A549 (cell line): ENCODE results near the gene RIMS3. TPM values are rescaled to one million over a fixed set of nuclear protein-coding genes. Genes with fewer than 3 reads are reported as not detected.
A peak's percentile ranks its signal among the peaks of the same experiment; 100 is the strongest.

Source experiments
- ATAC-seq, 2 experiments: fragments of 200-7000 bp in 1 of 2; fragments of >200 bp in 1 of 2; cut with Nextera tagmentation in 1 of 2; cut with Tn5 transposase in 1 of 2; 3 replicates each; pipeline versions ENCODE4 v1.8.0 to v1.9.1; 2018 to 2020; ENCODE audit warnings: mild to moderate bottlenecking in 1 of 2, moderate library complexity in 1 of 2
- CTCF ChIA-PET: fragments of 300-600 bp; sonication (Branson Sonifier 250); formaldehyde crosslinking; extraction: SDS; loops from one replicate; lab custom pipeline; 2021; ENCODE audit warnings: antibody characterized with exemption, inconsistent platforms; lab: Yijun Ruan, JAX
- POLR2A ChIA-PET: fragments of 350-600 bp; formaldehyde crosslinking; extraction: SDS; loops from one replicate; lab custom pipeline; 2021; ENCODE audit warnings: antibody characterized with exemption, inconsistent platforms; lab: Yijun Ruan, JAX
- DNase-seq, 2 experiments: peaks; one replicate each; pipeline versions ENCODE4 v3.0.0 to v3.0.0-alpha.2; 2011 to 2016; ENCODE audit warnings: low read depth in 1 of 2, low spot score in 1 of 2
- FAIRE-seq: peaks from 2 replicates; lab custom pipeline; 2011; peaks lifted over from hg19 to GRCh38; lab: Jason Lieb, UNC
- H3K27ac ChIP-seq, 2 experiments: fragments of >200 bp; sonication (Bioruptor Twin); formaldehyde crosslinking; 3 replicates each; pipeline ENCODE4 v1.5.1; 2016 to 2017
- H3K4me1 ChIP-seq: fragments of >200 bp; sonication (Bioruptor Twin); formaldehyde crosslinking; 3 replicates; pipeline ENCODE4 v1.6.1; 2016
- H3K4me2 ChIP-seq: fragments of >200 bp; sonication (Bioruptor Twin); formaldehyde crosslinking; 3 replicates; pipeline ENCODE4 v1.6.1; 2016
- H3K4me3 ChIP-seq: fragments of >200 bp; sonication (Bioruptor Twin); formaldehyde crosslinking; 3 replicates; pipeline ENCODE4 v1.5.1; 2016
- H3K9me3 ChIP-seq: fragments of >200 bp; sonication (Bioruptor Twin); formaldehyde crosslinking; 3 replicates; pipeline ENCODE4 v1.6.1; 2016
- ATOH8 ChIP-seq: fragments of 250-450 bp; sonication (Bioruptor Pico); IDR thresholded peaks from 2 replicates; pipeline ENCODE4 v1.5.0; 2020; ENCODE audit warnings: low read depth, mild to moderate bottlenecking, moderate library complexity
- CHD2 ChIP-seq: fragments of 150-350 bp; IDR thresholded peaks from 2 replicates; pipeline ENCODE4 v1.6.1; 2014; ENCODE audit warnings: low read length; ENCODE audit not compliant: partially characterized antibody
- EHF ChIP-seq: fragments of 250-450 bp; sonication (Bioruptor Pico); IDR thresholded peaks from 2 replicates; pipeline ENCODE4 v1.5.0; 2020; ENCODE audit warnings: mild to moderate bottlenecking
- EP300 ChIP-seq, 2 experiments: fragments of >200 bp; sonication (Bioruptor Twin); formaldehyde crosslinking; IDR thresholded peaks; 2 replicates in 1 of 2; 3 replicates in 1 of 2; pipeline ENCODE4 v1.6.1; 2016 to 2017
- ESRRA ChIP-seq: fragments of 150-350 bp; IDR thresholded peaks from 2 replicates; pipeline ENCODE4 v1.6.1; 2014; ENCODE audit warnings: mild to moderate bottlenecking, low read length, borderline replicate concordance
- FOSB ChIP-seq: fragments of 250-450 bp; sonication (Bioruptor Pico); IDR thresholded peaks from 2 replicates; pipeline ENCODE4 v1.5.0; 2020; ENCODE audit warnings: mild to moderate bottlenecking, moderate library complexity
- FOSL2 ChIP-seq, 2 experiments: fragments of 450-650 bp in 1 of 2; fragments of >200 bp in 1 of 2; sonication (Bioruptor Twin) in 1 of 2; formaldehyde crosslinking; IDR thresholded peaks; 2 replicates each; pipeline versions ENCODE4 v1.5.0 to v1.6.1; 2016 to 2020; ENCODE audit warnings: mild to moderate bottlenecking in 1 of 2, moderate library complexity in 1 of 2
- FOXS1 ChIP-seq: fragments of 250-450 bp; sonication (Bioruptor Pico); IDR thresholded peaks from 2 replicates; pipeline ENCODE4 v1.5.0; 2020; ENCODE audit warnings: mild to moderate bottlenecking, moderate library complexity
- HDAC2 ChIP-seq: fragments of 200-600 bp; sonication (generic); IDR thresholded peaks from 2 replicates; pipeline ENCODE4 v1.6.1; 2016
- HEYL ChIP-seq: fragments of 250-450 bp; sonication (Bioruptor Pico); IDR thresholded peaks from 2 replicates; pipeline ENCODE4 v1.8.0; 2021; ENCODE audit warnings: mild to moderate bottlenecking, moderate library complexity
- HOXB13 ChIP-seq: fragments of 250-450 bp; sonication (Bioruptor Pico); IDR thresholded peaks from 2 replicates; pipeline ENCODE4 v1.5.0; 2020; ENCODE audit warnings: low read depth, mild to moderate bottlenecking, moderate library complexity
- KDM1A ChIP-seq: fragments of 200-600 bp; sonication (generic); IDR thresholded peaks from 2 replicates; pipeline ENCODE4 v1.6.1; 2016; ENCODE audit warnings: low read depth, mild to moderate bottlenecking
- KDM5A ChIP-seq: fragments of 200-600 bp; sonication (generic); IDR thresholded peaks from 2 replicates; pipeline ENCODE4 v1.6.1; 2016; ENCODE audit warnings: antibody characterized with exemption, mild to moderate bottlenecking
- MAFK ChIP-seq: fragments of 450-650 bp; IDR thresholded peaks from 2 replicates; pipeline ENCODE4 v1.6.1; 2014; ENCODE audit not compliant: partially characterized antibody
- MYC ChIP-seq: IDR thresholded peaks from 2 replicates; pipeline ENCODE4 v1.6.1; 2012; ENCODE audit warnings: mild to moderate bottlenecking, inconsistent platforms, low read length, improper control_type of control experiment, borderline replicate concordance
- PHF8 ChIP-seq: fragments of 200-600 bp; sonication (generic); IDR thresholded peaks from 2 replicates; pipeline ENCODE4 v1.6.1; 2016; ENCODE audit warnings: low read depth, mild to moderate bottlenecking, antibody characterized with exemption, moderate library complexity, borderline replicate concordance
- POLR2AphosphoS2 ChIP-seq: conservative IDR thresholded peaks from 2 replicates; pipeline ENCODE4 v1.6.1; 2012; ENCODE audit warnings: low read length, improper control_type of control experiment, inconsistent platforms
- RAD21 ChIP-seq, 2 experiments: fragments of >200 bp in 1 of 2; sonication (Bioruptor Twin) in 1 of 2; formaldehyde crosslinking in 1 of 2; IDR thresholded peaks in 1 of 2; conservative IDR thresholded peaks in 1 of 2; 2 replicates in 1 of 2; 3 replicates in 1 of 2; pipeline ENCODE4 v1.6.1; 2012 to 2018; ENCODE audit warnings: inconsistent platforms in 1 of 2
- RCOR1 ChIP-seq: fragments of 150-350 bp; IDR thresholded peaks from 2 replicates; pipeline ENCODE4 v1.6.1; 2014; ENCODE audit warnings: antibody characterized with exemption, low read length, low read depth
- REST ChIP-seq: fragments of 200-600 bp; sonication (generic); IDR thresholded peaks from 2 replicates; pipeline ENCODE4 v1.6.1; 2016; ENCODE audit warnings: antibody characterized with exemption, mild to moderate bottlenecking, moderate library complexity
- RFX5 ChIP-seq: fragments of 450-650 bp; IDR thresholded peaks from 2 replicates; pipeline ENCODE4 v1.7.1; 2014; ENCODE audit warnings: antibody characterized with exemption, mild to moderate bottlenecking, moderate library complexity
- SMC3 ChIP-seq: fragments of >200 bp; sonication (Bioruptor Twin); formaldehyde crosslinking; IDR thresholded peaks from 3 replicates; pipeline ENCODE4 v1.6.1; 2018; ENCODE audit warnings: inconsistent platforms
- SREBF2 ChIP-seq: fragments of 450-650 bp; IDR thresholded peaks from 2 replicates; pipeline ENCODE4 v1.6.1; 2014; ENCODE audit warnings: mild to moderate bottlenecking, moderate library complexity
- ZFP36 ChIP-seq: fragments of 450-650 bp; IDR thresholded peaks from 2 replicates; pipeline ENCODE4 v1.6.1; 2014; ENCODE audit warnings: borderline replicate concordance; ENCODE audit not compliant: partially characterized antibody
- ZSCAN20 ChIP-seq: fragments of 250-450 bp; sonication (Bioruptor Pico); IDR thresholded peaks from 2 replicates; pipeline ENCODE4 v1.8.0; 2022; ENCODE audit warnings: mild to moderate bottlenecking, moderate library complexity
- WGBS: methylation state at CpG from one replicate; pipeline ENCODE4 v1.1.6; 2017; ENCODE audit errors: missing lambda C conversion rate; 5-methylcytosine and 5-hydroxymethylcytosine counted together
- polyA plus RNA-seq, 4 experiments: library from polyadenylated mRNA; depleted of rRNA in 3 of 4; stranded (reverse); fragments of >200 nt; fragmentation: RNase III in 1 of 4; extraction: RNeasy Plus Mini Kit Qiagen cat#74134 plus additional on column Dnase treatment in 1 of 4; gene quantifications; 2 replicates in 3 of 4; 3 replicates in 1 of 4; pipeline ENCODE4 v1.2.3, GENCODE V29; 2011 to 2017
- TF ChIP-seq, protein P1 (sequence below): IDR thresholded peaks from 2 replicates; pipeline ENCODE4 v1.6.1; 2012; ENCODE audit warnings: low read depth, borderline replicate concordance

Gene RIMS3
- polyA plus RNA-seq, 2 of the 4 experiments (the other 2 are of a cell fraction) = 1.5 to 1.9 TPM

- H3K9me3 ChIP-seq = no peaks in the 10 kb centered on the region
- 76% methylated on average over 5 of the region's 5 CpGs for WGBS
- FAIRE-seq (no peak), ATAC-seq (no peak), DNase-seq (no peak)
- H3K27ac ChIP-seq = no peak overlapping the region
- POLR2A ChIA-PET = no interaction called here
- no peak overlapping the region for H3K4me3 ChIP-seq
- peak overlapping the region; percentile 78; the same call in 1 of the 3 replicates for H3K4me2 ChIP-seq
- peaks cover 55% of the 10 kb centered on the region for H3K4me1 ChIP-seq
- CTCF ChIA-PET = no interaction called here
- TF ChIP-seq RAD21 (conservative IDR thresholded peaks at IDR 0.05 in 1 of 2, IDR thresholded peaks at IDR 0.05 in 1 of 2) (no peak), RCOR1 (no peak), MYC (no peak), HOXB13 (CRISPR knock-in tag) (no peak), ATOH8 (CRISPR knock-in tag) (no peak), HDAC2 (no peak), PHF8 (no peak), ZSCAN20 (CRISPR knock-in tag) (no peak), HEYL (CRISPR knock-in tag) (no peak), RFX5 (no peak), SMC3 (no peak), EP300 (IDR thresholded peaks at IDR 0.05) (no peak), FOXS1 (CRISPR knock-in tag) (no peak)
Observed at GRCh38 chr1:40712405-40712944, 47.0 kb upstream of the RIMS3 start.

- ChIA-PET CTCF (interaction anchor here (0.6 kb wide), 1 partner anchor 30 kb away, joined by 3 read pairs; no protein-coding TSS in a partner anchor), POLR2A (no interaction called here)
- TF ChIP-seq MAFK = peak; percentile 68
- TF ChIP-seq ZFP36 = no peak
- ATAC-seq (no peak), DNase-seq (peak in 1 of 2 experiments; percentile 13), FAIRE-seq (no peak)
- Histone ChIP-seq H3K4me1 (peaks cover 55% of the 10 kb centered on the region), H3K27ac (peak overlapping the region; percentile 53 to 83), H3K9me3 (no peaks in the 10 kb centered on the region), H3K4me3 (no peak overlapping the region), H3K4me2 (peak overlapping the region; percentile 78)
- WGBS = 16% methylated on average over 3 of the region's 3 CpGs
Observed at GRCh38 chr1:40711465-40712404, 46.3 kb upstream of the RIMS3 start.

DNA sequence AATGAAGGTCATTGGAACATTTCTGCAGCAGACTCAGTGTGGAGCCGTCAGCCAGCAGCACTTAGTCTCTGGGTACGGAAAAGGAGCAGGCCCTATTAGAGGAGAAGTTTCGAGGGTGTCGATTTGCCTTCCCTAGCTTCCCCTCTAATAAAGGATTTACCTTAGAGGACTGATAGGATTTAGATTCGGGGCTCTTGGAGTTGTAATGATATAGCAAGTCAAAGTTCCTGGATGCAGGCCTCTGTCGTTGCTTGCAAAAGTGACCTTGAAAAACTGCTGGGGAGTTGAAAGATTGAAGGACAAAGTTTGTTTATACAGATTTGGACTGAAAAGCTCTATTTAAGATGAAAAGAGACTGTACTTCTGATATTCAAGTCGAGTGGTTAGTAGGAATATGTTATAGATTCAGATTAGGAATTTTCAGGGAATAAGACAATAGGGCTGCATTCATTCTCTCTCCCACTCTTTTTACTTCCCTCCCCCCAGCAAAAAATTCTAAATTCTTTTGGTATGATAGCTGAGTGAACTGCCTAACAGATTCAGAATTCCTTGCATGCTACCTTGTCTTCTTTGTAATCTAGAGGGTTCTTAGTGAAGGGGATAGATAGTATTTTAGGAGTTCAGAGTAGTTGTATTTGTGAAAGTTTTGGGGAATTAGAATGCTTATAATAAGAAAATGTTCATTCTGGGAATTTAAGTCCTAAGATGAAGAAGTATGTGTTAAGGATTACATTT is 45.3 kb upstream of the RIMS3 start:
- Histone ChIP-seq H3K4me2 (peak overlapping the region; percentile 78), H3K4me3 (0 out of 3 replicates have a peak overlapping the region, but pooled peaks have one; percentile 11), H3K27ac (peak overlapping the region; percentile 53 to 83; a peak in 4 of 6 replicates), H3K9me3 (no peaks in the 10 kb centered on the region), H3K4me1 (peaks cover 50% of the 10 kb centered on the region)
- POLR2A ChIA-PET = no interaction called here
- DNase-seq (no peak), ATAC-seq (no peak), FAIRE-seq (no peak)
- 68% methylated on average over 7 of the region's 7 CpGs for WGBS
- CTCF ChIA-PET = interaction anchor here (0.7 to 1.3 kb wide), 2 partner anchors 31 to 32 kb away, joined by 3 to 4 read pairs; no protein-coding TSS in a partner anchor
- no peak for TF ChIP-seq REST
- TF ChIP-seq, protein P1, sequence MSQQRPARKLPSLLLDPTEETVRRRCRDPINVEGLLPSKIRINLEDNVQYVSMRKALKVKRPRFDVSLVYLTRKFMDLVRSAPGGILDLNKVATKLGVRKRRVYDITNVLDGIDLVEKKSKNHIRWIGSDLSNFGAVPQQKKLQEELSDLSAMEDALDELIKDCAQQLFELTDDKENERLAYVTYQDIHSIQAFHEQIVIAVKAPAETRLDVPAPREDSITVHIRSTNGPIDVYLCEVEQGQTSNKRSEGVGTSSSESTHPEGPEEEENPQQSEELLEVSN = no peak
- no peak for TF ChIP-seq POLR2AphosphoS2
- TF ChIP-seq KDM1A = no peak
- TF ChIP-seq CHD2 = no peak
- TF ChIP-seq EHF (CRISPR knock-in tag) = no peak
- no peak for TF ChIP-seq FOXS1 (CRISPR knock-in tag)
- no peak for TF ChIP-seq MYC
- TF ChIP-seq KDM5A = no peak
- TF ChIP-seq SREBF2 = no peak
- TF ChIP-seq FOSB (CRISPR knock-in tag) = no peak
- no peak for TF ChIP-seq ESRRA
- no peak for TF ChIP-seq FOSL2 (IDR thresholded peaks at IDR 0.05)
- TF ChIP-seq FOSL2 (CRISPR knock-in tag; IDR thresholded peaks at IDR 0.05) = no peak
